ENCODE data around the gene CRTAP. TPM values are rescaled to one million over a fixed set of nuclear protein-coding genes. Genes with fewer than 3 reads are reported as not detected.

The CRTAP gene
- total and polyA plus RNA-seq, 3 donors from 2014 or later: 70.2 to 151 (median 123) TPM

GRCh38 chr3:33096093-33096868, 17.5 kb upstream of the CRTAP start:
- peak overlapping the region; percentile 90 to 98 for H3K4me3 ChIP-seq
- H3K27me3 ChIP-seq: no peaks in the 10 kb centered on the region
- H3K4me1 ChIP-seq: peaks cover 9% of the 10 kb centered on the region
- peak overlapping the region; percentile 90 to 94 for H3K27ac ChIP-seq
- TF ChIP-seq POLR2A (IDR thresholded peaks at IDR 0.05): no peak
- TF ChIP-seq CTCF (IDR thresholded peaks at IDR 0.05): no peak
- H3K36me3 ChIP-seq (ENCODE audit: low read depth, missing control alignments): no peaks in the 10 kb centered on the region
- WGBS, 2 donors: 0 to 1% methylated on average over 31 to 41 of the region's 51 CpGs
- DNase-seq: peak; percentile 53
- no peaks in the 10 kb centered on the region for H3K9me3 ChIP-seq
- intact Hi-C loops (cut with DNase I; ENCODE audit: low total_unique reads): no loop called here

- Histone ChIP-seq H3K9me3 (no peaks in the 10 kb centered on the region), H3K4me1 (peaks cover 9% of the 10 kb centered on the region), H3K36me3 (ENCODE audit: low read depth, missing control alignments) (no peaks in the 10 kb centered on the region), H3K4me3 (no peak overlapping the region), H3K27me3 (no peaks in the 10 kb centered on the region), H3K27ac (no peak overlapping the region)
- 54 to 79% methylated on average over 3 of the region's 3 CpGs for WGBS, 2 donors
- no peak for DNase-seq
- intact Hi-C loops (cut with DNase I; ENCODE audit: low total_unique reads): no loop called here
- no peak for TF ChIP-seq POLR2A (IDR thresholded peaks at IDR 0.05)
- TF ChIP-seq CTCF (IDR thresholded peaks at IDR 0.05): no peak
Observed at GRCh38 chr3:33099109-33099645, 14.6 kb upstream of the CRTAP start.

- intact Hi-C loops (cut with DNase I; ENCODE audit: low total_unique reads): no loop called here
- H3K4me3 ChIP-seq: no peak overlapping the region
- H3K36me3 ChIP-seq (ENCODE audit: low read depth, missing control alignments): no peaks in the 10 kb centered on the region
- H3K4me1 ChIP-seq: peaks cover 9% of the 10 kb centered on the region
- DNase-seq: no peak
- no peaks in the 10 kb centered on the region for H3K27me3 ChIP-seq
- WGBS, 2 donors: 72 to 80% methylated on average over 3 of the region's 3 CpGs
- TF ChIP-seq CTCF (IDR thresholded peaks at IDR 0.05) (no peak), POLR2A (IDR thresholded peaks at IDR 0.05) (no peak)
- no peak overlapping the region for H3K27ac ChIP-seq
- no peaks in the 10 kb centered on the region for H3K9me3 ChIP-seq
Observed at GRCh38 chr3:33099701-33100100, 14.1 kb upstream of the CRTAP start.

GRCh38 chr3:33100229-33100628, 13.6 kb upstream of the CRTAP start:
- H3K9me3 ChIP-seq: no peaks in the 10 kb centered on the region
- H3K27ac ChIP-seq: no peak overlapping the region
- no peaks in the 10 kb centered on the region for H3K27me3 ChIP-seq
- no peaks in the 10 kb centered on the region for H3K36me3 ChIP-seq (ENCODE audit: low read depth, missing control alignments)
- WGBS, 2 donors: 42 to 50% methylated on average over 2 of the region's 2 CpGs
- TF ChIP-seq CTCF (IDR thresholded peaks at IDR 0.05): no peak
- no peak for TF ChIP-seq POLR2A (IDR thresholded peaks at IDR 0.05)
- no peak for DNase-seq
- no peak overlapping the region for H3K4me3 ChIP-seq
- H3K4me1 ChIP-seq: peaks cover 9% of the 10 kb centered on the region
- intact Hi-C loops (cut with DNase I; ENCODE audit: low total_unique reads): no loop called here

All from testis (tissue), 3 donors.